ENCODE data around the gene DAPK1.

- TF ChIP-seq ZNF565 (CRISPR knock-in tag; conservative IDR thresholded peaks at IDR 0.05; ENCODE audit: low read depth), result no peak
- TF ChIP-seq TCF4 (CRISPR knock-in tag; IDR thresholded peaks at IDR 0.05; ENCODE audit: borderline replicate concordance), result no peak
- no peak for TF ChIP-seq TOX (CRISPR knock-in tag; IDR thresholded peaks at IDR 0.05; ENCODE audit: borderline replicate concordance)
- no peak for TF ChIP-seq CREB5 (CRISPR knock-in tag; IDR thresholded peaks at IDR 0.05; ENCODE audit: low read depth)
- no peak for TF ChIP-seq PATZ1 (CRISPR knock-in tag; IDR thresholded peaks at IDR 0.05; ENCODE audit: borderline replicate concordance)
- TF ChIP-seq OSR1 (CRISPR knock-in tag; IDR thresholded peaks at IDR 0.05), result no peak
- no peak for TF ChIP-seq ARNTL (CRISPR knock-in tag; IDR thresholded peaks at IDR 0.05; ENCODE audit: borderline replicate concordance, low read depth)
Observed at GRCh38 chr9:87696641-87697040, 199.0 kb downstream of the DAPK1 start.

Measured in SK-N-SH treated with all-trans-retinoic acid at 6 μM for 48 hours (cell line).